GM12892 (cell line): ENCODE results near the gene SQSTM1.

Experiments
- POLR2A ChIP-seq: IDR thresholded peaks from 2 replicates; pipeline ENCODE4 v1.6.1; 2011; ENCODE audit warnings: low read depth, low read length, control low read depth
- POLR2AphosphoS5 ChIP-seq: IDR thresholded peaks from 2 replicates; pipeline ENCODE4 v1.6.1; 2011; ENCODE audit warnings: low read depth, low read length, control low read depth
- TAF1 ChIP-seq: IDR thresholded peaks from 2 replicates; pipeline ENCODE4 v1.6.1; 2011; ENCODE audit warnings: low read depth, mild to moderate bottlenecking, control low read depth, low read length, borderline replicate concordance

DNA sequence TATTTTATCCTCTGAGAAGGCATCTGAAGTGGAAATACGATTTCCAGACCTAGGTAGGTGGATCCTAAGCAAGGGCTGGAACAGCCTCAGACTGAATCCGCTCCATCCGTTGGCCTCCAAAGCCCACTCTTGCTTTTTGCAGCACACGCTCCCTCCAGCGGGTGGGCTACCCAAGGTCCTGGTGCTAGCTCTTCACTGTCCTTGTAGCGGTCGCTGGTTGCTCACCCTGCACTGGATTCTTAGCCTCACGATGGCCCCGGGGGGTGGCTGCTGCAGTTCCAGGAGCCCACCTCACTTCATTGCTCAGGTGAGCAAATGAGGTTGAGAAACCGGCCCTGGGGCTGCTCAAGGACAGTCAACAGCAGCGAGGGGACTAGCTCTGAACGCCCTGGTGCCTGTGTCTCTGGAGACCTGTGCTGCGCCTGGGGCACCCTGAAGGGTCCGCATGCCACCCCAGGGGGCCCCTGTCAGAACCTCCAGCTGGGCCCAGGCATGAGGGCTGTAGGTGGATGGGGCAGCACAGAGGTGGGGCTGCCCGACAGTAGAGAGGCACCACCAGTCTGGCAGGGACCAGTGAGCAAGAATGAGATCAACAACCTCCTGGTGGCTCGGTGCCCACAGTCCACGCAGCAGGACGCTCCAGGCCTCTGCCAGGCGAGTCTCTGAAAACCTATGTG, 18.4 kb upstream of the SQSTM1 start:
- no peak for TF ChIP-seq POLR2AphosphoS5
- no peak for TF ChIP-seq POLR2A
- TF ChIP-seq TAF1 = no peak
